GM19240 (cell line): ENCODE data around the gene SH2D3A.
"Not testable (repeated sequence)": the region's sequence is repeated elsewhere in the genome, so short reads cannot be mapped to it uniquely, and the experiment has no call there.

Experiments
- DNase-seq: peaks from one replicate; pipeline ENCODE4 v3.0.0; 2011; ENCODE audit warnings: low spot score; ENCODE audit not compliant: insufficient read length

The SH2D3A gene

GRCh38 chr19:6708913-6709312 is 58.3 kb downstream of the SH2D3A start:
- not testable (repeated sequence) for DNase-seq

DNA sequence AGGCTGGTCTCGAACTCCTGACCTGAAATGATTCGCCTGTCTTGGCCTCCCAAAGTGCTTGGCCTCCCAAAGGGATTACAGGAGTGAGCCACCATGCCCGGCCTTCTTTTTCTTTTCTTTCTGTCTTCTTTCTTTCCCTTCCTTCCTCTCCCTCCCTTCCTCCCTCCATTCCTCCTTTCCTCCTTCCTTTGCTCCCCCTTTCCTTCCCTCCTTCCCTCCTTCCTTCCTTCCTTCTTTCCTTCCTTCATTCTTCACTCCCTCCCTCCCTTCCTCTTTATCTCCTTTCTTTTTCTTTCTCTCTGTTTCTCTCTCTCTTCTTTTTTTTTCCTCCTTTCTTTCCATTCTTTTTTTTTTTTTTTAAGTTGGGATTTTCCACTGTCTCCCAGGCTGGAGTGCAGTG is 58.9 kb downstream of the SH2D3A start:
- DNase-seq = no peak

- no peak for DNase-seq
Measured at GRCh38 chr19:6707658-6708018, 59.6 kb downstream of the SH2D3A start.

GRCh38 chr19:6707011-6707657 is 60.1 kb downstream of the SH2D3A start:
- DNase-seq = no peak

DNA sequence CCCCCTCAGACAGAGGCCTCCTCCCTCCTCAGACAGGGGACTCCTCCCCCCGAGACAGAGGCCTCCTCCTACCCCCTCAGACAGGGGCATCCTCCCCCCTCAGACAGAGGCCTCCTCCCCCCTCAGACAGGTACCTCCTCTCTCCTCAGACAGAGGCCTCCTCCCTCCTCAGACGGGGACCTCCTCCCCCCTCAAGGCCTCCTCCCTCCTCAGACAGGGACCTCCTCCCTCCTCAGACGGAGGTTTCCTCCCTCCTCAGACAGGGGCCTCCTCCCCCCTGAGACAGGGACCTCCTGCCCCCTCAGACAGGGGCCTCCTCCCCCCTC is 60.6 kb downstream of the SH2D3A start:
- DNase-seq = no peak

GRCh38 chr19:6705931-6706632 is 61.2 kb downstream of the SH2D3A start:
- no peak for DNase-seq
